GM12875 (cell line): ENCODE data around the gene MRRF.

ENCODE experiments used
- H3K4me3 ChIP-seq: one replicate; pipeline ENCODE4 v1.5.1; 2011; ENCODE audit warnings: low read depth, low read length, control low read depth
- CTCF ChIP-seq: IDR thresholded peaks from 2 replicates; pipeline ENCODE4 v1.5.1; 2011; ENCODE audit warnings: low read depth, mild to moderate bottlenecking, control low read depth, inconsistent platforms, low read length, moderate library complexity, borderline replicate concordance; ENCODE audit not compliant: insufficient read depth

The MRRF gene

GRCh38 chr9:122347348-122348287 is 82.9 kb downstream of the MRRF start:
- no peak overlapping the region for H3K4me3 ChIP-seq
- TF ChIP-seq CTCF: no peak

GRCh38 chr9:122348288-122348777 is 83.7 kb downstream of the MRRF start:
- no peak for TF ChIP-seq CTCF
- no peak overlapping the region for H3K4me3 ChIP-seq

GRCh38 chr9:122348791-122349190 is 84.1 kb downstream of the MRRF start:
- TF ChIP-seq CTCF: no peak
- no peak overlapping the region for H3K4me3 ChIP-seq

- TF ChIP-seq CTCF: no peak
These were observed 84.5 kb downstream of the MRRF start for GRCh38 chr9:122349201-122349600.

GRCh38 chr9:122350577-122351355 is 86.1 kb downstream of the MRRF start:
- TF ChIP-seq CTCF: peak; percentile 93
- no peak overlapping the region for H3K4me3 ChIP-seq

More at GRCh38 chr9:122349201-122349600, 84.5 kb downstream of the MRRF start:
- no peak overlapping the region for H3K4me3 ChIP-seq

GRCh38 chr9:122354536-122355199 is 90.0 kb downstream of the MRRF start:
- no peak for TF ChIP-seq CTCF
- no peak overlapping the region for H3K4me3 ChIP-seq
